GM18861 (cell line): ENCODE results near the gene LAMTOR5.
"Not testable (repeated sequence)": the region's sequence is repeated elsewhere in the genome, so short reads cannot be mapped to it uniquely, and the experiment has no call there.

Experiments used
- ATAC-seq: cut with Tn5 transposase; IDR thresholded peaks from one replicate; pipeline ENCODE4 v1.9.1; 2021; ENCODE audit not compliant: unreplicated experiment

LAMTOR5 gene

GRCh38 chr1:110428946-110429345 is 21.5 kb upstream of the LAMTOR5 start:
- no peak for ATAC-seq

- ATAC-seq, result no peak
These were observed 19.4 kb upstream of the LAMTOR5 start for GRCh38 chr1:110426854-110427253.

GRCh38 chr1:110425612-110426152 is 18.2 kb upstream of the LAMTOR5 start:
- no peak for ATAC-seq

GRCh38 chr1:110424699-110425611 is 17.5 kb upstream of the LAMTOR5 start:
- no peak for ATAC-seq

- ATAC-seq, result no peak
These were observed 13.6 kb upstream of the LAMTOR5 start for GRCh38 chr1:110420874-110421793.

GRCh38 chr1:110420023-110420662 is 12.6 kb upstream of the LAMTOR5 start:
- ATAC-seq, result no peak

- no peak for ATAC-seq
These were observed 11.2 kb upstream of the LAMTOR5 start for GRCh38 chr1:110418729-110419128.

- ATAC-seq, result not testable (repeated sequence)
These were observed 5.6 kb upstream of the LAMTOR5 start for GRCh38 chr1:110413045-110413444.

- no peak for ATAC-seq
These were observed 5.1 kb upstream of the LAMTOR5 start for GRCh38 chr1:110412576-110412975.

GRCh38 chr1:110411173-110411735 is 3.8 kb upstream of the LAMTOR5 start:
- no peak for ATAC-seq

GRCh38 chr1:110409316-110409715 is 1.8 kb upstream of the LAMTOR5 start:
- no peak for ATAC-seq

GRCh38 chr1:110408488-110408887 is 994 bp upstream of the LAMTOR5 start:
- no peak for ATAC-seq

GRCh38 chr1:110406407-110406806 is 1.1 kb downstream of the LAMTOR5 start:
- not testable (repeated sequence) for ATAC-seq

- no peak for ATAC-seq
These were observed 3.1 kb downstream of the LAMTOR5 start for GRCh38 chr1:110404401-110404800.

- ATAC-seq, result no peak
These were observed 3.7 kb downstream of the LAMTOR5 start for GRCh38 chr1:110403805-110404204.

GRCh38 chr1:110396259-110396958 is 11.1 kb downstream of the LAMTOR5 start:
- ATAC-seq, result not testable (repeated sequence)

- ATAC-seq, result no peak
These were observed 13.0 kb downstream of the LAMTOR5 start for GRCh38 chr1:110394493-110394820.

GRCh38 chr1:110393691-110394492 is 13.6 kb downstream of the LAMTOR5 start:
- ATAC-seq, result no peak

GRCh38 chr1:110393286-110393685 is 14.2 kb downstream of the LAMTOR5 start:
- no peak for ATAC-seq
